Inflammatory macrophage treated with lipopolysaccharide for 1 hour (primary cell): Measurements from ENCODE around the gene TSPAN9.

Source experiments
- DNase-seq, 2 donors: peaks; one replicate each; pipeline ENCODE4 v3.0.0-alpha.2; 2020 to 2022

Gene TSPAN9

GRCh38 chr12:3323002-3323685 is 246.0 kb downstream of the TSPAN9 start:
- DNase-seq: no peak

GRCh38 chr12:3325736-3326135 is 248.6 kb downstream of the TSPAN9 start:
- DNase-seq: no peak

GRCh38 chr12:3326156-3326849 is 249.1 kb downstream of the TSPAN9 start:
- DNase-seq: no peak

- DNase-seq: peak; percentile 11 to 20
These were observed 249.9 kb downstream of the TSPAN9 start for GRCh38 chr12:3326850-3327780.

GRCh38 chr12:3328081-3328480 is 250.9 kb downstream of the TSPAN9 start:
- DNase-seq: no peak

- no peak for DNase-seq
These were observed 251.4 kb downstream of the TSPAN9 start for GRCh38 chr12:3328571-3328970.

GRCh38 chr12:3329361-3329760 is 252.2 kb downstream of the TSPAN9 start:
- DNase-seq: no peak

GRCh38 chr12:3330976-3331510 is 253.9 kb downstream of the TSPAN9 start:
- no peak for DNase-seq

- no peak for DNase-seq
These were observed 255.0 kb downstream of the TSPAN9 start for GRCh38 chr12:3332188-3332587.

GRCh38 chr12:3333583-3333982 is 256.4 kb downstream of the TSPAN9 start:
- DNase-seq: no peak

- DNase-seq: no peak
These were observed 256.8 kb downstream of the TSPAN9 start for GRCh38 chr12:3333991-3334391.

GRCh38 chr12:3335078-3335487 is 257.9 kb downstream of the TSPAN9 start:
- no peak for DNase-seq
